ENCODE data around the gene MED13L.

The MED13L gene

DNA sequence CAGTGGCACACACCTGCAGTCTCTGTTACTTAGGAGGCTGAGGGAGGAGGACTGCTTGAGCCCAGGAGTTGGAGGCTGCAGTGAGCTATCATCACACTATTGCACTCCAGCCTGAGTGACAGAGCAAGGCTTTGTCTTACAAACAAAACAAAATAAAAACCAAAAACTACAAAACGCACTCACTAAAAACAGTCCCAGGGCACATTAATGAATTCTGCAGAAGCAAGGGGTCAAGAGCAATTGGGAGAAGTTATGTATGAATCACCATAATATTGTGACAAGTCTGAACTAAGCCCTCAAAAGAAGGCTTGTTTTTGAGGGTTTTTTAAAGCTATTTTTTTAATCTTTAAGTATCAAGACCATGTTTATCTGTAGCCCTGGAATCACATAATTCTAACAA is 201.1 kb downstream of the MED13L start:
- no peak for DNase-seq

DNA sequence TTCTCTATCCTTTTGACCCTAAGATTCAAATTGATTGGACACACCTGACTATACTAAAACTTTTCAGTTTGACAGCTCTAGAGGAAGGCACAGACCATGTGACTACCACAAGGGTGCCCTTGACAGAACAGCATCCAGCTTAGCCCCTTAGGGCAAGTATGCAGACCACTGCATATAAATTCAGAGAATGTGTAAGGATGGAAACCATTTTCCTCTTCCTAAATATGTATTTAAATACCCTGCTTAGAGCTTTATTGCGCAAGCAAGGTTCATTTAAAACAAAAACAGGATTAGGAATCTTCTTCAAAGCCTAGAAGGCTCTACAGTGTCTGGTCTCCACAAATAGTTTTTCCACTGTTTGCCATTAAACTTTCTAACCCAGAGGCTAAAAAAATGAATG is 202.8 kb downstream of the MED13L start:
- DNase-seq = no peak

DNA sequence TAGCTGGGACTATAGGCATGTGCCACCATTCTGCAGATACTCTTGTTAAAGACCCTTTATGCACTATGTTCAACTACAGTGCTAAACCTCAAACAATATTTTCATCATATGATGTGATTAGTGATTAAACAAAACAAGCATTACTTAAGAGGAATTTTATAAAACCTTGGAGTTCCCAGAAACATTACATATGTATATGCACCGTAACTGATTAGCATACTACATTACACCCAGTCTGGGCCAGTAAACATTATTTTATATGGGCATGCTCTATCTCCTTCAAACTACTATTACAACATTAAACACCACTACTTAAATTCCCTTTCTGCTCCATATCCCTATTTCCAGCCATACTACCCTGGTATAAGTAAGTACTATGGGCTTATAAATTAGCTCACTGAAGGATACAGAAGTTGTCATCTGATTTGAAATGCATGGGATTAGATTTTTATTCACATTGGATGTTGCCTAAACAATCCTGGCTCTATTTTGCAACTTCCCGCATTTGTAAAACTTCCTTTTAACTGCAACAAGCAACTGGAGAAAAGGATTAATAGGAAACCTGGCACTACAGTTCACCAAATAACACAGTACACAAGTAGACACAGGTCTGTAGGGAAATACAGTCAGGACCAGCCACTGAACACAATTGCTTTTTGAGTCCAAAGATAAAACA is 205.8 kb downstream of the MED13L start:
- no peak for DNase-seq

DNA sequence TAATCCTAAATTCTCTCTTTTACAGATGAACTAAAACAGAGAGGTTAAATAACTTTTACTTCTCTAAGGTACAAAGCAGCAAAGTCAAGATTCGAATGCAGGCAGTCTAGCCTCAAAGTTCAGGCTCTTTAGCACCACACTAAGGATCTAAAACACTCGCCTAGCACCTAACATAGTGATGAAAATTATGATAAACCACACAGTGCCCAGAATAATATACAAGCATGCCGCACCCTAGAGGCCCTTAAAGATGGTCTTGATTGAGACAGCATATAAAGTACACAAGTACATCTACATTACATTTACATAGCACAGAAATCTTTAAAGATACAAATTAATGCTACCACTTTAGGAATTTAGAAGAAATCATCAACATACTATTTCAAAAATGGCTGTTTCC is 207.0 kb downstream of the MED13L start:
- no peak for DNase-seq

DNA sequence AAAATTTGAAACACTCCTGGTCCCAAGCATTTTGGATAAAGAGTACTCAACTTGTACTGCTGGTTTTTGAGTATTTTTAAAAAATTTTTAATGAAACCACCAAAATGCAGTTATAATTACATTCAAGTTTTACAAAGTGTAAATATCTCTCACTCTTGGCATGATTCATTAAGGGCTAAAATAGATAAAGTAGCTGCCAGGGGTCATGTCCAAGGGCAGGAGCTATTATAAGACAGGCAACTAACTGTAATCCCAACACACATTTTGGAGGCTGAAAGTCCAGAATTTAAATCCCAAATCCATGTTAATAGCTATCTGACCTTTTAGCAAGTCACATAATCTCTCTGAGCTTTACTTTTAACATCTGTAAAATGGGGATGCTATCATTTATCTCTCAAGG is 207.6 kb downstream of the MED13L start:
- DNase-seq = no peak

DNA sequence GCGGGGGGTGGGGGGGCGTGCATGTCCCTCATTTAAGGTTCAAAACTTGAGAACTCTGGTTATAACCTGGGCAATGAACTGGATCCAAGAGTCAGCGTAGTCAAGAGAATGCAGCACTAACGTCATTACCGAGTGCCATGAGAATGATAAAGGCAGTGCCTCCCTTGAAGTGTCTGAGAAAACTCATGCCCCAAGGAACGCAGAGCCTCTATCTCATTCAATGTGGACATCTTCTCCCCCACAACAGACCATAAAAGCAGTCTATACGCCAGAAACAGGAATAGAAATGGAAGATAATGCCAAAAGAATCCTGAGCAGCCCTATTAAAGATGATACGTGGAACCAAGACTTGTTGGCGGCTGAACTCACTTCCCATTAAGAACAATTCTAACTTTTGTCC is 208.6 kb downstream of the MED13L start:
- no peak for DNase-seq

DNA sequence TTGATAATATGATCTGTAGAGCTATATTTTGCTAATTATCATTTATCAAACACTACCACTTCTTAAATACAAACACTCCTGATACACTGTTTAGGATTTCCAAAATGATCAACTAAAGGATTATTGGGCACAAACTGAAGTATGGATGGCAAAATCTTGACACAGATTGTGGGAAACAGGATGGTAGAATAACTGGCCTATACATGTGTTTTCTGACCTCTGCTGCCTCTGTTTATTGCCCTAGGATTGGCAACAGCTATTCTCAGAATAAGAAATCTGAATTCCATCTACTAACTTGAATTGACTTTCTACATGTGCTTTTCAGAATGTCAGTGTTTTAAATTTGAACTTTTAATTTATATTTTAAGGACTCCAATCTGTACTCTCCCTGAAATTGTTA is 209.1 kb downstream of the MED13L start:
- DNase-seq = no peak

DNA sequence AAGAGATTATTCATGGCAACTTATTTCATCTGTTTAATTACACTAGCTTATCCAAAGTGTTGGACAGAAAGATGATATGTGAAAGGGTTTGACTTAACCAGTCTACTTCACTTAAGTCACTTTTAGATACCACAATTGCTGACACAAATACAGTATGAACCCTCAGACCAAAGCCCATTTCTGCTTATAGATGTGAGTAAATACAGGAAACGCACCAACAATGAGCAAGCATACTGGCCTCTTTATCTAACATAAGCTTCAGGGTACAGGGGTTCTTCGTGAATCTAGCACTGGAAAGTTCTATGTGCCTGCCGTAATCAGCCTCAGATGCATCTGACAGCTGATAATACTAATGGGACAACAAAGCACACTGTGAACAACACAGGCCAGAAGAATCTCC is 209.6 kb downstream of the MED13L start:
- no peak for DNase-seq

DNA sequence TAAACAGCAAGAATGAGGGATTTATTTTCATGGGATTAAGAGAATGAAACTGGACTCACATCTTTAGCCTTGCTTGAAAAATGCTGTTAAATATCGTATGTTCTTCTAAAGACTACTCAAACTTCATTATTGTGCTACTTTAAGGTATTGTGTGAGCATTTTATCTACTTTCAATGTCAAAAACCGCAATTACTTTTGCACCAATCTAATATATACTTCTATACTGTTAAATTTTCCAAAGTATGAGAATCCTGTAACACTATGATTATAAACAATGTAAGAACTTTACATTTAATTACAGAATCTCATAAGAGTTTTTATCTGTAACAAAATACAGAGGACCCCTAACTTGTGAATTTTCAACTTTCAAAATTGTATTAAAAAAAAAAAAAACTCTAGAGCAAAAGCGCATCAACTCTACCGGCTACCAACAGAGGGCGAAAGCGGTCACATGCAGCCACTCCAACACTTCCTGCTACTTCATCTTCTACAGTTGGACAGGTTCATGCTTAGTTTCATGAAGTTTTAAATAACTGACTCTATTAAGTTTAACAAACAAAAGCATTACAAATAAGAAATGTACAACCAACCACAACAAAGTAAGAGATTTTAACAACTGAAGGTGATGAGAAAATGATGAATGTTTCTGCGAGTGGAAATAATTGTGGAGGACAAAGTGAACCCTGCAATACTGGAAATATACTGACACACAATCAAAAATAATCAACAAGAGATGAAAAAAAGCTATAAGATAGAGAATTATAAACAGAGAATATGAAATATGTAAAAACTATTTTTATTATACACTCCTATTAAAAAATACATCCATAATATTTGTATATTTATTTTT is 210.9 kb downstream of the MED13L start:
- DNase-seq = peak; percentile 26

DNA sequence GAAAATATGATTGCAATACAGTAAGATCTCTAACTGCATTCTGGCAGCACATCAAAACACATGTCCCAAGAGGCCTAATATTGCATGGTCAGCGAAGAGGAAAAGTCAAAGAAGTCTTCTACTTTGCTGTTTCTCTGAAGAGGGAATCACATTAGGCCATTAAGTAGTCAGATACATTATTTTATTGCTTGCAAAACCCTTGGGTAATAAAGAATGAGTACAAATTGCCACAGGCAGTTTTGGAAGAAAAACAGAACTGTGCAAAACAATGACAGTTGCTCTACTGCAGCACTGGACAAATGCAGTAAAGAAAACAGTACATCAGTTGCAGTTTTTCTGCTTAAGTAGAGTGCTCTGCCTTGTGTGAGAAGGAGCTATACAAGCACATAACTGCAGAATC is 211.9 kb downstream of the MED13L start:
- no peak for DNase-seq

DNA sequence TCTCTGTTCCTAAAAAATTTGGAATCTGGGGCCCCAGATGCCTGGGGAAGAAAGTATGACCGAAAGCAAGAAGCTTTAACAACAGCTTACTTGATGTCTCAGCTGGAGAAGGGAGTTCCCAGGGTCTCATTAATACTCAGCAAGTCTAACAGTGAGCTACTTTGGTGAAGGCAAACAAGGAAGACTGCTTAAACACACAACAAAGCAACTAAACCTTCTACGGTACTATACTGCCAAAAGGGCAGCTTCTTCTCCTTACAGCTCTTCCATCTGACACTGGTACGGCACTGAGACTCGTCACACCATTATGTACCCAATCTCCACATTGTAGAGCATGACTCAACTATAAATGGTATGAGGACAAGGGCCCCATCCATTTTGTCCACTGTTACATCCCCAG is 213.0 kb downstream of the MED13L start:
- no peak for DNase-seq

DNA sequence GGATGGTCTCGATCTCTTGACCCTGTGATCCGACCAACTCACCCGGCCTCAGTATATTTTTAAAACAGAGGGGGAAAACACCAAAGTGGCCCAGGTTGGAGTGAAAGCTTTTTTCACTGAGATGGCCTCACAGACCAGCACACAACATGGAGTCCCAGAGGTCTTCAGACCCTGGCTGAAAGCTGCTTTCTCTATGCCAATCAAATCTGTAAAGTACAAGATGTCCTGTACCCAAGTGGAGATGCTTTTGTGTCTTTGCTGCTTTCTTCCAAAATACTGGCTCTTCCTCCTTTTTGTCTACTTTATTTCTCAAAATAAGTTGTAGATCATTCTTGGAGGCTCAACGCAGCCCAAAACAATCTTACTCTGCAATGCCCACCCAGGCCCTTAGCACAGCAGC is 214.8 kb downstream of the MED13L start:
- DNase-seq = no peak

DNA sequence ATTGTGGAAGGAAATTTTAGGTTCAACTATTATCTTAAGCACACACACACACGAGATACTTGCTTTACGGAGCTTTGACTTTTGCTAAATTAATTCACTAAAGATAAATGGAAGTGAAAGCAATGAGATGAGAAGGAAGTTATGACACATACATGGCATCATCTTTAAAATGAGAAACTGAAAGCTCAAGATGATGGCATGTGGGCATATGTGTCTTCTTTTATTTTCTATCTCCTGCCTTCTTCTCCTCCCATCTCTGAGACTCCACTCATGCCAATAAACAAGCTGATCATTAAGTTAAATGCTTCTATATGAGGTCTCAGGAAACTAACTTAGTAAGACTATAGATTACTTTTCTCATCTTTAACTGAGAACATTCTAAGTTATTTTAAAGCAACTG is 216.7 kb downstream of the MED13L start:
- DNase-seq = no peak

DNA sequence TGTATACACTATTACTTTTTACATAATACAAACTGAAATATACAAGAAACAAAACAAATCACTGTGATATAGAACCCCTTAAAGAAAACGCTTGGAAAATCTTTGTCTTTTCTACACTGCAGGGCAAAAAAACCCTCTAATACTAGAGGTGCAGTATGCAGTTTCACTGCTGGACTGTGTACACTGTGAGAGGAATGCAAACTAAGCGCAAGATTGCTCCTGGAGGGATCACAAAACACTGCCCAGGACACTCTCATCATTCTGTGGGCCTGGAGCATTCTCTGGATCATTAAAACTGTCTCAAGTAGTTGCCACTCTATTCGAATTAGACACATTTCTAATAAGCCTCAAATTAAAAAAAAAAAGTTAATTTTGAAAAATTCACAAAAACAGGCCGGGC is 217.6 kb downstream of the MED13L start:
- DNase-seq = no peak

DNA sequence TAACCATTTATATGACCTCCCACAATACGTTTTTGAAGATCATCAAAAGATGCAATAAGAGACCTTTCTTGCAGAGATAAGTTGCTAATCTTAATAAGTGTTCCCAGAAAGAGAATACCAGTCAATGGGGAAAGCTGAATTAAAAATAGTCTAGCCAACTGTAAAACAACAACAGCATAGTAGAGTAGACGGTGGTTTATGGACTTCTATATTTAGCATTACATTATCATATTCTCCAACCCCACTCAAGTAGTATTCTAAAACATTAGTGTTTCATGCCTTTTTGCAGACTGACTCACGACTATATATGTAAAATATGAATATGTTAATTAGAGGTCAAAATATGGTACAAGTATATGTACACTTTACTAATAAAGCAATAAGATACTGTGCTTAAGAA is 218.9 kb downstream of the MED13L start:
- DNase-seq = no peak

DNA sequence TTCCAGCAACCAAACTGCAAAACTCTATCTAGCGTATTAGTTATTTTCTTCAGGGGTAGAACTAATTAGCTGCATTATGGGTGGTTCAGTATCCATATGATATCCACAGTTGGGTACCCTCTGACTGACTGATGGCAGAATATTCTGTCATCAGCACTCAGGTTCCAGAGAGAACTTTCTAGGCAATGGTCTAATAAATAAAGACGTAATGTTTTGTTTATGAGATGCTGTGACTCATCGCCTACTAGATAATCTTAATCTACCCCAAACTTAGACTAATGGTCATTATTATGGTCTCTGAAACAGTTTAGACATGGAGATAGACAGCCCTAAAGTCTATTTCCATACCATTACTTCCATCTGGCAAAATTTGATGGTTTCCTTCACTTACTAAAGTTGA is 220.1 kb downstream of the MED13L start:
- DNase-seq = no peak

DNA sequence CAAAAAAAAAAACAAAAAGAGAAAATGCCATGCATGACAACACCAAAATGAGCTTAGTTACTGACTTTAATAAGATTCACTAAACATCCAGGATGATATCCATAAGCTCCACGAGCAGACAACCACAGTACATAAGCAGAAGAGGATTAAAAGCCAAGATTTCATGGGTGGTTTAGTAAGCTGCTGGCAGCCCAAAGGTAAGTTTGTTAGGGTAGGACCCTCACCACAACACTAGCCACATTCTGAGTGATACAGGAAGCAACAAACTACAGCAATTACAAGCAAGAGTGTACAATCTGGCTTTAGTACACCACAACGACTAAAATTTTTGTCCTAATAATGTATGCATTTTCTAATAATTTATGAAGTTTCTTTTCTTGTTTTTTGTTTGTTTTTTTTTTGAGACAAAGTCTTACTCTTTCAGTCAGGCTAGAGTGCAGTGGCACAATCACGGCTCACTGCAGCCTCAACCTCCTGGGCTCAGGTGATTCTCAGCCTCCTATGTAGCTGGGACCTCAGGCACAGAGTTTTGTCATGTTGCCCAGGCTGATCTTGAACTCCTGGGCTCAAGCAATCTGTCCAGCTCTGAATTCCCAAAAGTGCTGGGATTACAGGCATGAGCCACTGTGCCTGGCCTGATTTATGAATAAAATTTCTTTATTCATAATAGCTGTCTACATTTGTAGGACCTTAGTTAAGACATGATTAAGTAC is 221.4 kb downstream of the MED13L start:
- no peak for DNase-seq

DNA sequence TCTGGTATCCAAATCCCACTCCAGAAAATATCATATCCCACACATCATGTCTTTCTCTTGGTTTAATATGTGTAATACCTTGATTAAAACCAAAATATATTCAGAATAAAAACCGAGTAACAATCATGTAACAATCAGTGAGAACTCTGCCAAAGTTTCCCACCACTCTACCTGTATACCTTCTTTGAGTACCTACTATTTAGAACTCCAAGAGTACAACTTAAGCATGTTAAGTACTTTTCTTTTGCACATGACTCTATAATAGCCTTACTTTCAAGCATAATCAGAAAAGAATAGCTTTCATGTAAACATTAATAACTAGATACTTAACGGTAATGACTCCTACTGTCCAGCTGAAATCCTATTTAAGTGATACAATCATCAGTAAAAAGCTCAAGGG is 223.2 kb downstream of the MED13L start:
- DNase-seq = no peak

DNA sequence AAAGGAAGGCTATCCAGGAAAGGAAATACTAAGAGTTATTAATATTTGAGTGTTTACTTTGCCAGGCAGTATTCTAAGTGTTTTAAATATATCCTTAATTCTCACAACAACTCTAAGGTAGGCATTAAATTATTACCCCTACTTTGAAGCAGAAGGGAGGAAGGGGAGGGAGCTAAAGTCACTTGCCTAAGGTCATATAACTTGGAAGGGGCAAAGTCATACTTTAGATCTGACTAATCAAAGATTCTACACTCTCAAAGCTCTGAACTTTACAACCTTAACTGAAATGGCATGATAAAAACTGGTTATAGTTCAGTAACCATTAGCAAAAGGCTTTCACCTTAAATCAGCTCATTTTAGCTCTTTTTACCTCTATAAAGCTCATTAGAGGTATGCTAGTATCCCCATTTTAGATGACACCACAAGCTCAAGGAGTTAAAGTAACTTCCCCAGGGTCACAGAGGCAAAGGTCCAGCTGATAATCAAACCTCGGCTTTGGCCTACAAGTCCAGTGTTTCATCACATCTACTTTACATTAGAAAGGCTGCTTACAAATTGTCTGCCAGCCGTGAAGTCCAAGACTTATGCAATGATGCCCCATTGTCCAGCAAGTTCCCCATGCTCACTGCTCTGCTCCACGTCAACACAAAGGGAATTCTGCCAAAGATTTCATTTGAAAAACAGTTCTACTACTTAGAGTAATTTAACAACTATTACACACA is 223.9 kb downstream of the MED13L start:
- DNase-seq = no peak

DNA sequence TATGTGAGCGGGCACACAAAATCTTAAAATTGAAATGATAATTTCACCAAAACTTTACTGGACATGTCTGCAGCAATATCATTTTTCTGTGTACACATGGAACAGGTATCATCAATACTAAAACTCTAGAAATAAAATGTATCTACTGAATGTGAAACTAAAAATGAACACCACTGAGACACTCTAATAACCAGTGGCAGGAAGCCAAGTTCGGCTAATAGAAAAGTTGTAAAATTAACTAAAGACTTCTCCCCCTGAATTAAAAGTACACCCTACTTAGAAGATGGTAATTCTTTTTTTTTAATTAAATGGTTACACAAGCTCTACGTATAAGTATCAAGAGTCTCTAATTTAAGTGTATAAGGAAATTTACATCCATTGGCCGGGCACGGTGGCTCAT is 227.2 kb downstream of the MED13L start:
- DNase-seq = no peak

DNA sequence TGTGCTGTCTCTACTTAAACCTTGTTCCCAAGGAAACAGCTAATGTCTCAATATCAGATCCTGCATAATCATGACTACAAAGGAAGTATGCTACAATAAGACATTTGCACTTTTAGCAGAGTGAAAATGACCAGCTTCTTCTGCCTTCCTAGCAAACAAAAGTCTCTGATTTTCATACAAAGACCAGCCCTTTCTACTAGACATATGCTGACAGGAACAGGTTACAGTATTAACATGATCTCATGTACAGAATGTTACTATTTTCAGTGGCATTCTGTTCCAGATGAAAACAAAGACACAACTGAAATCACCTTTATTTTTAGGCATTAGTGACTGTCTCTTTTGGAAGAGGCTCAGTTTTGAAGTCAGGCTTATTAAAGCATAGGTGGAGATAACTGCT is 228.6 kb downstream of the MED13L start:
- no peak for DNase-seq

DNA sequence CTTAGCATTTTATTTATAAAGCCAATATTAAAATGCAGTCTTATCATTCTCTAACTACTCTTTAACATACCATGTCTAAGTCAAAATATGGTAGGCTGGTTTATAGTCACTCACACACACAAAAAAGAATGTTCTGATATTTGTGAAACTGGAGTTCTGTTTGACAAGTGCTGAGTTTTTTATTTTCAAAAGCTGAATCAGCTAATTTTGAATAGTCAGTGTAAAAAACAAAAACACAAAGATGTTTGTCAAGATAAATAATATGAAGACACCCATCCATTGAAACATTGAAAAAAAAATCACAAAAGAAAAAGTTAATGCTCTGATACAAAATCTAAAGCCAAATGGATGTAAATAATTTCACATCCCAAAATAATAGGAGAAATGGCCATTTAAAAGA is 231.5 kb downstream of the MED13L start:
- DNase-seq = no peak

DNA sequence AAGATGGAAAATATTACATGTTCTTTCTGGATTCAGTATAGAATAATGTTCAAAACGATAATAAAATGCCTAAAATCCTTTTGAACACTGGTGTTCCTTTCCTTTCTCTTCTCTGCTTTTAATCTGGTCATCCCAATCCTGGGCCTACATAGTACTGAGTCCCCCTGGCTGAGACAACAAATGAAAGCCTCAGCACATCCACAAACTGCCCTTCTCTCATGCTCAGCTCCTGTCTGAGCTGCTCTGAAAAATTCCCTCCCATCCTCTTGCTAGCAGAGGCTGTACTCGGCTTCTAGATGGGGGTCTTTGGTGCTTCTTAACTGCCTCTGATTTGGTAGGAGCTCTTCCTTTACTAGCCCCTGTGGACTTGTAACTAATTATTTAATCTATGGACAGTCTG is 232.3 kb downstream of the MED13L start:
- no peak for DNase-seq
